ENCODE measurements around the gene NES.

Gene NES

GRCh38 chr1:156673387-156674121 is 3.7 kb downstream of the NES start:
- Histone ChIP-seq H3K9me3 (no peaks in the 10 kb centered on the region), H3K27me3 (no peaks in the 10 kb centered on the region), H3K36me3 (no peaks in the 10 kb centered on the region), H3K4me3 (ENCODE audit: low read depth, low read length) (no peak overlapping the region), H3K4me1 (peaks cover 18% of the 10 kb centered on the region)
- no peak for TF ChIP-seq CTCF (IDR thresholded peaks at IDR 0.05; ENCODE audit: low read depth, low read length)
- DNase-seq = no peak

- Histone ChIP-seq H3K4me3 (ENCODE audit: low read depth, low read length) (no peak overlapping the region), H3K4me1 (peaks cover 25% of the 10 kb centered on the region), H3K27me3 (no peaks in the 10 kb centered on the region), H3K9me3 (no peaks in the 10 kb centered on the region), H3K36me3 (no peaks in the 10 kb centered on the region)
- DNase-seq = no peak
- no peak for TF ChIP-seq CTCF (IDR thresholded peaks at IDR 0.05; ENCODE audit: low read depth, low read length)
Measured at GRCh38 chr1:156671804-156672203, 5.4 kb downstream of the NES start.

GRCh38 chr1:156670791-156671190 is 6.4 kb downstream of the NES start:
- Histone ChIP-seq H3K27me3 (no peaks in the 10 kb centered on the region), H3K4me1 (peaks cover 21% of the 10 kb centered on the region)
- DNase-seq = no peak

GRCh38 chr1:156670359-156670758 is 6.8 kb downstream of the NES start:
- TF ChIP-seq CTCF (IDR thresholded peaks at IDR 0.05; ENCODE audit: low read depth, low read length) = no peak
- no peak overlapping the region for H3K4me3 ChIP-seq (ENCODE audit: low read depth, low read length)
- peaks cover 20% of the 10 kb centered on the region for H3K4me1 ChIP-seq
- no peaks in the 10 kb centered on the region for H3K36me3 ChIP-seq
- H3K9me3 ChIP-seq = no peaks in the 10 kb centered on the region
- no peaks in the 10 kb centered on the region for H3K27me3 ChIP-seq
- no peak for DNase-seq

More at GRCh38 chr1:156670791-156671190, 6.4 kb downstream of the NES start:
- no peaks in the 10 kb centered on the region for H3K9me3 ChIP-seq
- TF ChIP-seq CTCF (IDR thresholded peaks at IDR 0.05; ENCODE audit: low read depth, low read length) = no peak
- H3K4me3 ChIP-seq (ENCODE audit: low read depth, low read length) = no peak overlapping the region
- H3K36me3 ChIP-seq = no peaks in the 10 kb centered on the region

- Histone ChIP-seq H3K9me3 (no peaks in the 10 kb centered on the region), H3K36me3 (no peaks in the 10 kb centered on the region), H3K4me1 (peaks cover 15% of the 10 kb centered on the region), H3K27me3 (no peaks in the 10 kb centered on the region), H3K4me3 (ENCODE audit: low read depth, low read length) (no peak overlapping the region)
- DNase-seq = no peak
- no peak for TF ChIP-seq CTCF (IDR thresholded peaks at IDR 0.05; ENCODE audit: low read depth, low read length)
Measured at GRCh38 chr1:156669794-156670193, 7.4 kb downstream of the NES start.

- TF ChIP-seq CTCF (IDR thresholded peaks at IDR 0.05; ENCODE audit: low read depth, low read length) = no peak
- DNase-seq = no peak
- H3K9me3 ChIP-seq = no peaks in the 10 kb centered on the region
- H3K36me3 ChIP-seq = no peaks in the 10 kb centered on the region
- no peaks in the 10 kb centered on the region for H3K27me3 ChIP-seq
- H3K4me1 ChIP-seq = peaks cover 21% of the 10 kb centered on the region
- H3K4me3 ChIP-seq (ENCODE audit: low read depth, low read length) = no peak overlapping the region
Measured at GRCh38 chr1:156668801-156669637, 8.2 kb downstream of the NES start.

Measured in BE2C (cell line).